C4-2B (cell line): ENCODE data around the gene GNB3.

ENCODE experiments used
- ZFX ChIP-seq: fragments of 450-650 bp; IDR thresholded peaks from 2 replicates; pipeline ENCODE4 v1.6.1; 2017
- TF ChIP-seq, protein P1 (sequence below): fragments of 450-650 bp; conservative IDR thresholded peaks from 2 replicates; pipeline ENCODE4 v1.5.1; 2017; ENCODE audit warnings: mild to moderate bottlenecking

DNA sequence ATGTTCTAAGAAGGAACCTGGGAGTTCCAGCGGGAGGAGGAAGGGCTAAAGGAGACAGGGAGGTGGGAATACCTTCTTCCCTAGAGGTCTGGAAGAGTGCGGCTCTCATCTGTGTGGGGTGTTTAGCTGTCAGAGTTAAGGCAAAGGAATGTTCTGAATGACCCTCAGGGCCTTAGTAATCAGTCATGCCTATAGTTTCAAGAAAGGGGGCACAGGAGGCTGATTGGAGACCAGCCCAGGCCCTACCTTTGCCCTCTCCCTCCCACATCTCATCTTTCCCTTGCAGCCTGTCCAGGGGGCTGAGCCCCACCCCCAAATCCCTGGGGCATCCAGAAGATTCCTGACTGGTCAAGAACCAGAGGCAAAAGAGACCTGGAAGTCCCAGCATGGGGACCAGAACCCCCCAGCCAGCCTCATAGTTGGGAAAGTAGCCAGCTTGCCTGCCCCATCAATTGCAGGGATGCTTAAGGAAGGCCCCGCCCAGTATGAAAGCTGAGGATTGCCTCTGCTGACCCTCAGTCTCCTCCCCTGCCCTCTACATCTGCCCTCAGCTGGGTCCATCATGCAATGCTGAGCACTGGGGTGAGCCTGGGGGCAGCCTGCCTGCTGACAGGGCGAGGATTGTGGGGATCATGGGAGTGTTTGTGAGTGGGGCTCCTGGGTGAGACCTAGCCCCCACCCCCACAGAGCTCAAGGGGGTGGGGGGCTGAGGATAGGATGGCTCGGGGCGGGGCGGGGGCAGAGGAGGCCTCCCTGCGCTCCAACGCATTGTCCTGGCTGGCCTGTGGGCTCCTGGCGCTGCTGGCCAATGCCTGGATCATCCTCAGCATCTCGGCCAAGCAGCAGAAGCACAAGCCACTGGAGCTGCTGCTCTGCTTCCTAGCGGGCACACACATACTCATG, 17.3 kb upstream of the GNB3 start:
- TF ChIP-seq, protein P1, sequence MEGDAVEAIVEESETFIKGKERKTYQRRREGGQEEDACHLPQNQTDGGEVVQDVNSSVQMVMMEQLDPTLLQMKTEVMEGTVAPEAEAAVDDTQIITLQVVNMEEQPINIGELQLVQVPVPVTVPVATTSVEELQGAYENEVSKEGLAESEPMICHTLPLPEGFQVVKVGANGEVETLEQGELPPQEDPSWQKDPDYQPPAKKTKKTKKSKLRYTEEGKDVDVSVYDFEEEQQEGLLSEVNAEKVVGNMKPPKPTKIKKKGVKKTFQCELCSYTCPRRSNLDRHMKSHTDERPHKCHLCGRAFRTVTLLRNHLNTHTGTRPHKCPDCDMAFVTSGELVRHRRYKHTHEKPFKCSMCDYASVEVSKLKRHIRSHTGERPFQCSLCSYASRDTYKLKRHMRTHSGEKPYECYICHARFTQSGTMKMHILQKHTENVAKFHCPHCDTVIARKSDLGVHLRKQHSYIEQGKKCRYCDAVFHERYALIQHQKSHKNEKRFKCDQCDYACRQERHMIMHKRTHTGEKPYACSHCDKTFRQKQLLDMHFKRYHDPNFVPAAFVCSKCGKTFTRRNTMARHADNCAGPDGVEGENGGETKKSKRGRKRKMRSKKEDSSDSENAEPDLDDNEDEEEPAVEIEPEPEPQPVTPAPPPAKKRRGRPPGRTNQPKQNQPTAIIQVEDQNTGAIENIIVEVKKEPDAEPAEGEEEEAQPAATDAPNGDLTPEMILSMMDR = no peak
- TF ChIP-seq ZFX = no peak
